ENCODE data around the gene ZCCHC14.

DNA sequence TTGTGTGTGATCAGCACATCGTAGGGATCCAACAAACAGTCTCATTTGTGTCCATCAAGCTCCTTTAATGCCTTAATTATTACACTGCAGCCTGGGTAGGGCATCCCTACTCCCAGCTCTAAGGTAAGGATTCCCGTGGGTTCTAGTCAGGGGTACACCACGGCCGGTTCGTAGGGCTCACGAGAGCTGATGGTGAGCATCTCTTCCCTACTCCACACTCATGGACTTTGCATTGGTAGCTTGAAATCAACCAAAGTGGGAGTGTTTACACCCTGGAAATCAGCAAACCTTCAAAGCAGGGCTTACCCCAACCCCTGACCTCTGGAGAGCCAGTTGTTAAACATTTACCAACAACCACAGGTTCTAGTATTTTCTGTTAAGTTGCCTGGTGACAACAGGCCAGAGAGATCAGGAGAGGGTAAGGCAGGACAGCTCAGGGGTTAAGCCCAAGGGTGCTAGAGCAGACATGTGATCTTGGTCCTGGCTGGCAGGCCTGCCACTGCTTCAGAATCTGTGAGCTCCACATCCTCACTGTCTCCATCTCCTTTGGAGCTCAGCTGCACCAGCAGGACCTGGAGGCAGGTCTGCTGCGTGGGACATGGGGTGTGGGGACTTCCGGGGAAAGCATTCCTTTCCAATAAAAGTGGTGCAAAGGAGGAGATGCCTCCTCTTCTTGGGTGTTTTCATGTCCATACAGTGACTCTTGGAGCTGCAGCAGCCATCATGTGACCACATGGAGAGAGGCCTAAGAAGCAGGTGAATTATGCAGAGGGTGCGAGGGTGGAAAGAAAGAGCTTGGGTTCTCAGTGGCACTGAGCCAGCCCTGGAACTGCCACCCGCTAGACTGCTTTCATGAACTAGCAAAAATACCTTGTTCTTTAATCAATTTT lies 36.1 kb upstream of the ZCCHC14 start:
- TF ChIP-seq, protein P1, sequence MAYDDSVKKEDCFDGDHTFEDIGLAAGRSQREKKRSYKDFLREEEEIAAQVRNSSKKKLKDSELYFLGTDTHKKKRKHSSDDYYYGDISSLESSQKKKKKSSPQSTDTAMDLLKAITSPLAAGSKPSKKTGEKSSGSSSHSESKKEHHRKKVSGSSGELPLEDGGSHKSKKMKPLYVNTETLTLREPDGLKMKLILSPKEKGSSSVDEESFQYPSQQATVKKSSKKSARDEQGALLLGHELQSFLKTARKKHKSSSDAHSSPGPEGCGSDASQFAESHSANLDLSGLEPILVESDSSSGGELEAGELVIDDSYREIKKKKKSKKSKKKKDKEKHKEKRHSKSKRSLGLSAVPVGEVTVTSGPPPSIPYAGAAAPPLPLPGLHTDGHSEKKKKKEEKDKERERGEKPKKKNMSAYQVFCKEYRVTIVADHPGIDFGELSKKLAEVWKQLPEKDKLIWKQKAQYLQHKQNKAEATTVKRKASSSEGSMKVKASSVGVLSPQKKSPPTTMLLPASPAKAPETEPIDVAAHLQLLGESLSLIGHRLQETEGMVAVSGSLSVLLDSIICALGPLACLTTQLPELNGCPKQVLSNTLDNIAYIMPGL (CRISPR knock-in tag; IDR thresholded peaks at IDR 0.05; ENCODE audit: borderline replicate concordance), result no peak
- no peak for TF ChIP-seq BHLHE40 (IDR thresholded peaks at IDR 0.05; ENCODE audit: low read depth, low read length)
- TF ChIP-seq, protein P2, sequence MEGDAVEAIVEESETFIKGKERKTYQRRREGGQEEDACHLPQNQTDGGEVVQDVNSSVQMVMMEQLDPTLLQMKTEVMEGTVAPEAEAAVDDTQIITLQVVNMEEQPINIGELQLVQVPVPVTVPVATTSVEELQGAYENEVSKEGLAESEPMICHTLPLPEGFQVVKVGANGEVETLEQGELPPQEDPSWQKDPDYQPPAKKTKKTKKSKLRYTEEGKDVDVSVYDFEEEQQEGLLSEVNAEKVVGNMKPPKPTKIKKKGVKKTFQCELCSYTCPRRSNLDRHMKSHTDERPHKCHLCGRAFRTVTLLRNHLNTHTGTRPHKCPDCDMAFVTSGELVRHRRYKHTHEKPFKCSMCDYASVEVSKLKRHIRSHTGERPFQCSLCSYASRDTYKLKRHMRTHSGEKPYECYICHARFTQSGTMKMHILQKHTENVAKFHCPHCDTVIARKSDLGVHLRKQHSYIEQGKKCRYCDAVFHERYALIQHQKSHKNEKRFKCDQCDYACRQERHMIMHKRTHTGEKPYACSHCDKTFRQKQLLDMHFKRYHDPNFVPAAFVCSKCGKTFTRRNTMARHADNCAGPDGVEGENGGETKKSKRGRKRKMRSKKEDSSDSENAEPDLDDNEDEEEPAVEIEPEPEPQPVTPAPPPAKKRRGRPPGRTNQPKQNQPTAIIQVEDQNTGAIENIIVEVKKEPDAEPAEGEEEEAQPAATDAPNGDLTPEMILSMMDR (IDR thresholded peaks at IDR 0.05), result no peak
- no peak for TF ChIP-seq JUN (IDR thresholded peaks at IDR 0.05)
- no peak for TF ChIP-seq EP300 (IDR thresholded peaks at IDR 0.05)
- no peak for TF ChIP-seq CBX8 (IDR thresholded peaks at IDR 0.05)
- no peak for TF ChIP-seq HOXB13 (CRISPR knock-in tag; IDR thresholded peaks at IDR 0.05; ENCODE audit: low read depth)
- no peak for TF ChIP-seq RCOR1 (IDR thresholded peaks at IDR 0.05; ENCODE audit: low read depth, low read length)
- TF ChIP-seq RFX5 (IDR thresholded peaks at IDR 0.05), result no peak
- no peak for TF ChIP-seq RNF2 (IDR thresholded peaks at IDR 0.05; ENCODE audit: borderline replicate concordance, low read depth)

Data from A549 (cell line).